MCF 10A (cell line): ENCODE results near the gene CLDN25. TPM values are rescaled to one million over a fixed set of nuclear protein-coding genes. Genes with fewer than 3 reads are reported as not detected.

Experiments used
- BruUV-seq: library from RNA; stranded (reverse); fragments of 400-500 nt; replicated peaks from 2 replicates; lab custom pipeline; 2021; lab: Mats Ljungman, UMichigan
- CTCF ChIA-PET: fragments of 300-600 bp; sonication (Branson Sonifier 250); formaldehyde crosslinking; extraction: SDS; loops from one replicate; lab custom pipeline; 2021; ENCODE audit warnings: antibody characterized with exemption, inconsistent platforms; lab: Yijun Ruan, JAX
- POLR2A ChIA-PET: fragments of 300-600, 350-650 bp; sonication (Branson Sonifier 250); formaldehyde crosslinking; extraction: SDS; loops from one replicate; lab custom pipeline; 2020; ENCODE audit warnings: antibody characterized with exemption, inconsistent platforms; lab: Yijun Ruan, JAX
- DNase-seq: peaks from one replicate; pipeline ENCODE4 v3.0.0-alpha.2; 2018; ENCODE audit not compliant: unreplicated experiment
- H3K27ac Mint-ChIP-seq: one replicate; pipeline ENCODE4 v1.8.0; 2022; ENCODE audit warnings: mild to moderate bottlenecking, low read depth, mixed read lengths; ENCODE audit not compliant: unreplicated experiment
- H3K27me3 Mint-ChIP-seq: one replicate; pipeline ENCODE4 v1.8.0; 2022; ENCODE audit warnings: mixed read lengths; ENCODE audit not compliant: insufficient read depth, unreplicated experiment
- H3K36me3 Mint-ChIP-seq: one replicate; pipeline ENCODE4 v1.8.0; 2022; ENCODE audit warnings: mild to moderate bottlenecking, moderate library complexity, mixed read lengths; ENCODE audit not compliant: insufficient read depth, unreplicated experiment
- H3K4me1 Mint-ChIP-seq: one replicate; pipeline ENCODE4 v1.8.0; 2022; ENCODE audit warnings: mixed read lengths; ENCODE audit not compliant: insufficient read depth, unreplicated experiment
- H3K4me3 Mint-ChIP-seq: one replicate; pipeline ENCODE4 v1.8.0; 2022; ENCODE audit warnings: mild to moderate bottlenecking, moderate library complexity, mixed read lengths; ENCODE audit not compliant: unreplicated experiment
- H3K9me3 Mint-ChIP-seq: one replicate; pipeline ENCODE4 v1.8.0; 2022; ENCODE audit warnings: mixed read lengths; ENCODE audit not compliant: unreplicated experiment
- CTCF ChIP-seq: fragments of 200-600 bp; IDR thresholded peaks from one replicate; pipeline ENCODE4 v1.8.0; 2022; ENCODE audit warnings: antibody characterized with exemption, mild to moderate bottlenecking; ENCODE audit not compliant: unreplicated experiment
- intact Hi-C: fragments of 100-400 bp; cut with micrococcal nuclease; formaldehyde crosslinking; loops from 2 replicates; pipeline ENCODE4 v1.14.1; 2022
- total RNA-seq: library from RNA; stranded (reverse); gene quantifications from 2 replicates; pipeline ENCODE4 v1.2.3, GENCODE V29; 2022

CLDN25 gene
- total RNA-seq, 1 experiment from 2014 or later = not detected

- no peak for DNase-seq
- no TSS peak for BruUV-seq
- peaks cover 10% of the 10 kb centered on the region for H3K4me1 Mint-ChIP-seq
- TF ChIP-seq CTCF = no peak
- POLR2A ChIA-PET = interaction anchor here (1.4 kb wide), 1 partner anchor 9 kb away, joined by 3 read pairs; the partner anchor contains the start of gene ZW10
- peaks cover 7% of the 10 kb centered on the region for H3K9me3 Mint-ChIP-seq
- no peak overlapping the region for H3K4me3 Mint-ChIP-seq
- intact Hi-C loops = no loop called here
- H3K27me3 Mint-ChIP-seq = no peaks in the 10 kb centered on the region
- CTCF ChIA-PET = interaction anchor here (0.6 to 0.9 kb wide), 3 partner anchors 9 to 1840 kb away, joined by 3 read pairs; partner anchors contain the start of gene ZW10
- no peak overlapping the region for H3K27ac Mint-ChIP-seq
- H3K36me3 Mint-ChIP-seq = peaks cover 41% of the 10 kb centered on the region
Measured at GRCh38 chr11:113764527-113765219, 14.9 kb upstream of the CLDN25 start.

GRCh38 chr11:113771964-113772363 lies 7.6 kb upstream of the CLDN25 start:
- TF ChIP-seq CTCF = no peak
- TSS peak; percentile 36 for BruUV-seq
- Mint-ChIP-seq H3K9me3 (no peaks in the 10 kb centered on the region), H3K4me1 (peaks cover 17% of the 10 kb centered on the region), H3K27ac (peak overlapping the region; percentile 98), H3K27me3 (no peaks in the 10 kb centered on the region), H3K36me3 (peaks cover 12% of the 10 kb centered on the region), H3K4me3 (peak overlapping the region; percentile 98)
- intact Hi-C loops = no loop called here
- ChIA-PET POLR2A (interaction anchor here (0.8 to 1.1 kb wide), 2 partner anchors 24 to 30 kb away, joined by 3 read pairs; no protein-coding TSS in a partner anchor), CTCF (interaction anchor here (1.1 to 1.9 kb wide), 2 partner anchors 24 to 42 kb away, joined by 3 to 8 read pairs; no protein-coding TSS in a partner anchor)
- no peak for DNase-seq

GRCh38 chr11:113773092-113773415 lies 6.5 kb upstream of the CLDN25 start:
- H3K27ac Mint-ChIP-seq = peak overlapping the region; percentile 98
- peaks cover 12% of the 10 kb centered on the region for H3K4me1 Mint-ChIP-seq
- H3K36me3 Mint-ChIP-seq = peaks cover 2% of the 10 kb centered on the region
- H3K9me3 Mint-ChIP-seq = no peaks in the 10 kb centered on the region
- DNase-seq = no peak
- CTCF ChIA-PET = interaction anchor here (0.6 to 1.9 kb wide), 14 partner anchors 9 to 1087 kb away, joined by 3 to 8 read pairs (median 3); no protein-coding TSS in a partner anchor
- POLR2A ChIA-PET = interaction anchor here (0.6 to 1.5 kb wide), 9 partner anchors 9 to 459 kb away, joined by 3 to 7 read pairs (median 3); partner anchors contain the start of gene TTC12
- intact Hi-C loops = no loop called here
- no peaks in the 10 kb centered on the region for H3K27me3 Mint-ChIP-seq
- peak overlapping the region; percentile 98 for H3K4me3 Mint-ChIP-seq
- BruUV-seq = no TSS peak
- TF ChIP-seq CTCF = no peak

GRCh38 chr11:113773416-113774173 lies 6.0 kb upstream of the CLDN25 start, which contains the start of gene ZW10:
Gene ZW10, minus strand, starts transcription at chr11:113773692. Its CDS starts 26 bp downstream, at chr11:113773666.
- peak within 1 kb of the TSS; percentile 98 for H3K27ac Mint-ChIP-seq
- H3K9me3 Mint-ChIP-seq = no peaks in the 10 kb centered on the region
- H3K4me3 Mint-ChIP-seq = peak within 1 kb of the TSS; percentile 98
- ChIA-PET POLR2A (interaction anchor here (0.6 to 1.5 kb wide), 9 partner anchors 10 to 459 kb away, joined by 3 to 7 read pairs (median 3); partner anchors contain the start of gene TTC12), CTCF (interaction anchor here (0.6 to 1.9 kb wide), 14 partner anchors 9 to 1088 kb away, joined by 3 to 8 read pairs (median 3); no protein-coding TSS in a partner anchor)
- no peaks in the 10 kb centered on the region for H3K36me3 Mint-ChIP-seq
- no TSS peak for BruUV-seq
- intact Hi-C loops = no loop called here
- no peaks in the 10 kb centered on the region for H3K27me3 Mint-ChIP-seq
- H3K4me1 Mint-ChIP-seq = peaks cover 14% of the 10 kb centered on the region
- DNase-seq = peak; percentile 98
- peak; percentile 73 for TF ChIP-seq CTCF
